ENCODE data around the gene MAPK8IP1. TPM values are rescaled to one million over a fixed set of nuclear protein-coding genes. Genes with fewer than 3 reads are reported as not detected.
A peak's percentile ranks its signal among the peaks of the same experiment; 100 is the strongest.

MAPK8IP1 gene
- total and polyA plus RNA-seq, 7 donors: 0.53 to 2.6 (median 1.3) TPM

DNA sequence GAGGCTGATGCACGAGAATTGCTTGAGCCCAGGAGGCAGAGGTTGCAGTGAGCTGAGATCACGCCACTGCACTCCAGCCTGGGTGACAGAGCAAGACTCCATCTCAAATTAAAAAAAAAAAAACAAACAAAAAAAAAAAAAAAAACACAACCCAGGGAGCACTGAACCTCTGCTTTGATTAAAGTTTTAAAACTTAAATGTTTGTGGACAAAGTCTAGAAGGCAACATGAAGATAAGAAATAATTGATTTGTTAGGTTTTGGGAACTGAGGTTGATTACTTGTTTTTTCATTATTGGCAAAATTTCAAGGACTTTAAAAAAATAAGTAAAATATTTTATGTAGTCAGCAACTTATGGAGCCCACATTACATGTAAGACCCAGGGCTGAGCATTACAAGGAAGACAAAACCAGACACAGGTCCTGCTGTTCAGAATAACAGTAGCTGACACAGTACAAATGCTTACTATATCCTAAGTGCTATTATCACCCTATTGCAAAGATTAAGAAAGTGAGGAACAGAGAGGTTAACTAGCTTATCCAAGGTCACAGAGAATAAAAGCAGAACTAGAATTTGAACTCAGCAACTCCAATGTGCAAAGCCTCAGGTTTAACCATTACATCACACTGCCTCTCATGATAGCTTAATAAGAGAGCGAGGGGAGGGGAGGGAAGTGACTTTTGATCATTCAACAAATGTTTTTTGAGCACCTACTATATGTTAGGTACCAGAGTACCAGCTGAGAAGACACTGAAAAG, 40.5 kb upstream of the MAPK8IP1 start:
- TF ChIP-seq, protein P1, sequence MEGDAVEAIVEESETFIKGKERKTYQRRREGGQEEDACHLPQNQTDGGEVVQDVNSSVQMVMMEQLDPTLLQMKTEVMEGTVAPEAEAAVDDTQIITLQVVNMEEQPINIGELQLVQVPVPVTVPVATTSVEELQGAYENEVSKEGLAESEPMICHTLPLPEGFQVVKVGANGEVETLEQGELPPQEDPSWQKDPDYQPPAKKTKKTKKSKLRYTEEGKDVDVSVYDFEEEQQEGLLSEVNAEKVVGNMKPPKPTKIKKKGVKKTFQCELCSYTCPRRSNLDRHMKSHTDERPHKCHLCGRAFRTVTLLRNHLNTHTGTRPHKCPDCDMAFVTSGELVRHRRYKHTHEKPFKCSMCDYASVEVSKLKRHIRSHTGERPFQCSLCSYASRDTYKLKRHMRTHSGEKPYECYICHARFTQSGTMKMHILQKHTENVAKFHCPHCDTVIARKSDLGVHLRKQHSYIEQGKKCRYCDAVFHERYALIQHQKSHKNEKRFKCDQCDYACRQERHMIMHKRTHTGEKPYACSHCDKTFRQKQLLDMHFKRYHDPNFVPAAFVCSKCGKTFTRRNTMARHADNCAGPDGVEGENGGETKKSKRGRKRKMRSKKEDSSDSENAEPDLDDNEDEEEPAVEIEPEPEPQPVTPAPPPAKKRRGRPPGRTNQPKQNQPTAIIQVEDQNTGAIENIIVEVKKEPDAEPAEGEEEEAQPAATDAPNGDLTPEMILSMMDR (IDR thresholded peaks at IDR 0.05): no peak
- H3K9me3 ChIP-seq: no peaks in the 10 kb centered on the region
- no peak overlapping the region for H3K4me3 ChIP-seq
- peaks cover 25% of the 10 kb centered on the region for H3K4me1 ChIP-seq
- no peak for DNase-seq
- no peak for ATAC-seq
- no peak overlapping the region for H3K27ac ChIP-seq
- intact Hi-C loops (cut with DNase I): no loop called here
- WGBS, 3 donors: 79 to 84% (median 83%) methylated on average over 3 of the region's 3 CpGs
- H3K27me3 ChIP-seq (ENCODE audit: insufficient read depth in 3 of 3, low read length in 2 of 3): no peaks in the 10 kb centered on the region
- no peaks in the 10 kb centered on the region for H3K36me3 ChIP-seq (ENCODE audit: insufficient read depth in 1 of 2, low read depth in 1 of 2)

DNA sequence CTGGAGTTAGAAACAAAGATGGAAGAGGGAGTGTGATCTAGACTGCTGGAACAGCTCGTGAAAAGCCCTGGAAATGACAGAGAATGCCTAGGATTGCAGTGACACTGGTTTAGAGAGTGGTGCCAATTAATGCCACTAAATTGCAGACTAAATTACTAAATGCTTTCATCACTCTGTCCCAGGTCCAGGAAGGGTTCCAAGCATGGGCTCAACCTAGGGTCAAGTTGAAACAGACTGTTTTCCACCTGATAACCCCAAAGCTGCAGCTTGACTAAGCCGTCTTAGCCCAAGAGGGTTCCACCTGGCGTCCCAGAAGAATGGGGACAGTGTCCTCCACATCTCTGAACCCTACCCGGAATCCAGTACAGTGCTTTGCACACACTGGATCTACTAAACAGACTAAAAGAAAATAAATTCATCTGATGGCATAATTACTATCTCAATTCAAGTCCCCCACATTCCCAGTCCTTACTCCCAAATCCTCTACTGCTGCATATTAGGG, 39.2 kb upstream of the MAPK8IP1 start:
- no peak for ATAC-seq
- intact Hi-C loops (cut with DNase I): no loop called here

DNA sequence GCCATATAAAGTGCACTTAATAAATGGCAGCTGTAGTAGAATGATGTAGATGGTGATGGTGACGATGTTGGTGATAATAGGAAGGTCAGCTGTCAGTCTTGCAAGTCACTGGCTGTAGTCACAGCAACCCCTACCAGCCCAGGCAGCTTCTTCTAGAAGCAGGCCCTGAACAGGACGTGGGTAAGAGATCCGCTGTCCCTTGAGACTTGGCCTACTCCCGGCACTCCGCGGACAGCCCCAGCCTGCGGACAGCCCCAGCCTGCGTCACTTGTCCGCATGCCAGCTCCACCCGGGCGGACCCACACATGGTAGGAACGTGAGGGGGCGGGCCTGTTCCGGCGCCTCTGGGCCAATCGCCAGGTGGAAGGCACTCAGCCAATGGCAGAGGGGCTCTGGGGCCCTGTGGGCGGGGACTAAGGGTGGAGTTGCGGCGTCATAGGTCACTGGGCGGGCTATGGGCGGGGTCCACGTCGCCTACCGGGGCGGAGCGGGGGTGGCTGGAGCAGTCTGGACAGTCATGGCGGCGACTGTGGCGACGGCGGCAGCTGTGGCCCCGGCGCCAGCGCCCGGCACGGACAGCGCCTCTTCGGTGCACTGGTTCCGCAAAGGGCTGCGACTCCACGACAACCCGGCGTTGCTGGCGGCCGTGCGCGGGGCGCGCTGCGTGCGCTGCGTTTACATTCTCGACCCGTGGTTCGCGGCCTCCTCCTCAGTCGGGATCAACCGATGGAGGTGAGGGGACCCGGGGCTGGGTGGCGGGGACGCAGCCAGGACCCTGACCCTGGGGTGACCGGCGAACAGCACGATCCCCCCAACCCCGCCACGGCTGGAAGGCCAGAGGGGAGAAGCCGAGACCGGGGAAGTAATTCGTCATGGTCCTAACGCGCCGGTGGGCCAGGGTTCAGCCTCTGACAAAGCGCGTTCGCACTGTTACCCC, 38.2 kb upstream of the MAPK8IP1 start, which contains the start of gene CRY2:
CRY2 (plus strand) TSS at position 502 of the 937 bp plus-strand sequence; CDS start at position 518, 16 bp downstream.
- H3K4me3 ChIP-seq: peak within 1 kb of the TSS; percentile 97
- ATAC-seq: peak; percentile 93 to 96 (median 95)
- H3K36me3 ChIP-seq (ENCODE audit: insufficient read depth in 1 of 2, low read depth in 1 of 2): no peaks in the 10 kb centered on the region
- 0 to 1% (median 1%) methylated on average over 58 to 75 of the region's 75 CpGs for WGBS, 3 donors
- peaks cover 47% of the 10 kb centered on the region for H3K4me1 ChIP-seq
- peak; percentile 99 to 100 for DNase-seq
- no peaks in the 10 kb centered on the region for H3K27me3 ChIP-seq (ENCODE audit: insufficient read depth in 3 of 3, low read length in 2 of 3)
- H3K9me3 ChIP-seq: no peaks in the 10 kb centered on the region
- TF ChIP-seq, protein P1 (IDR thresholded peaks at IDR 0.05): no peak
- H3K27ac ChIP-seq: peak within 1 kb of the TSS; percentile 96
- intact Hi-C loops (cut with DNase I): no loop called here

More for the DNA sequence above, 39.2 kb upstream of the MAPK8IP1 start:
- TF ChIP-seq, protein P1 (IDR thresholded peaks at IDR 0.05): no peak
- H3K4me1 ChIP-seq: peaks cover 37% of the 10 kb centered on the region
- 75 to 85% (median 80%) methylated on average over 4 of the region's 4 CpGs for WGBS, 3 donors
- H3K27me3 ChIP-seq (ENCODE audit: insufficient read depth in 3 of 3, low read length in 2 of 3): no peaks in the 10 kb centered on the region
- H3K36me3 ChIP-seq (ENCODE audit: insufficient read depth in 1 of 2, low read depth in 1 of 2): no peaks in the 10 kb centered on the region
- no peaks in the 10 kb centered on the region for H3K9me3 ChIP-seq
- H3K4me3 ChIP-seq: peak overlapping the region; percentile 97
- DNase-seq: no peak
- peak overlapping the region; percentile 96 for H3K27ac ChIP-seq

DNA sequence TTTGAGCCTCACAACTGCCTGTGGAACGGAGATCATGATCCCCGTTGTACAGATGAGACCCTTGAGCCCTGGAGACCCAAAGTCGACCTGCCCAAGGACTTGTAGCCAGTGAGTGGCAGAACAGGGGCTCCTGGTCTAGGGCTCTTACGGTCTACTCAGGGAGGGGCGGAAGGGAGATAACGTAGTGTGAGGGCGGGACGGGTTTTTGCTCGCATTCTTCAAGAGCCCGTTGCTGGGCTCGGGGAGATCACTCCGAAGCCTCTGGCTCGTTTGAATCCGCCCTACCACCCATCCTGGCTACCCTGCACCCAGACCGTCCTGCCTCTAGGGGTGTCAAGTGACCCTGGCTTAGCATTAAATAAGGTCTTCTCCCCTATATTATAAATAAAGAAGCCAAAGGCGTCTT, 37.5 kb upstream of the MAPK8IP1 start:
- Histone ChIP-seq H3K9me3 (no peaks in the 10 kb centered on the region), H3K27ac (peak overlapping the region; percentile 96), H3K27me3 (ENCODE audit: insufficient read depth in 3 of 3, low read length in 2 of 3) (no peaks in the 10 kb centered on the region), H3K36me3 (ENCODE audit: insufficient read depth in 1 of 2, low read depth in 1 of 2) (no peaks in the 10 kb centered on the region), H3K4me3 (peak overlapping the region; percentile 97), H3K4me1 (peaks cover 54% of the 10 kb centered on the region)
- intact Hi-C loops (cut with DNase I): no loop called here
- TF ChIP-seq, protein P1 (IDR thresholded peaks at IDR 0.05): peak; percentile 19
- 1% methylated on average over 13 to 16 of the region's 16 CpGs for WGBS, 3 donors
- ATAC-seq (peak; percentile 18 to 45 (median 21)), DNase-seq (peak; percentile 47 to 66)
